Ramos (cell line): ENCODE results near the gene PRKCA.
"Not testable (repeated sequence)": the region's sequence is repeated elsewhere in the genome, so short reads cannot be mapped to it uniquely, and the experiment has no call there.

Source experiments
- in situ Hi-C: fragments of 300-500 bp; cut with MboI; formaldehyde crosslinking; loops from one replicate; pipeline ENCODE4 v1.14.3; 2022; ENCODE audit warnings: low sequenced_read_pairs; ENCODE audit not compliant: unreplicated experiment

PRKCA gene

DNA sequence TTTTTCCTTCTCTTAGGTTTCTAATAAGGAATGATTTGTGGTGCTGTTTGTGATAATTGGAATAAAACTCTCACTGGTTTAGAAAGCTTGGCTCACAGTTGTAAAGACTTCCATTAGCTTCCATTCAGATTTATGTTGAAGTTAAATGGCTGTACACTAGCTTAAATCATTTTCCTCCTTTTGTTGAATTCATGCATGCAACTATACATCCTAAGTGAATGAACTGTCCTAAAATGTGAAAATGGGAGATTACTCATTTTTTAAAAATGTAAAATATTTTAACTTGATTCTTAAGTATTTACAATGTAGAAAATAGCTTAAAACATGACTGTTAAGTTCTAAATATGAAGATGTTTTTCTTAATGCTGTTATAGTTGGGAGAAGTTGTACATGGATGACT, 15.2 kb downstream of the PRKCA start:
- in situ Hi-C loops, result no loop called here

DNA sequence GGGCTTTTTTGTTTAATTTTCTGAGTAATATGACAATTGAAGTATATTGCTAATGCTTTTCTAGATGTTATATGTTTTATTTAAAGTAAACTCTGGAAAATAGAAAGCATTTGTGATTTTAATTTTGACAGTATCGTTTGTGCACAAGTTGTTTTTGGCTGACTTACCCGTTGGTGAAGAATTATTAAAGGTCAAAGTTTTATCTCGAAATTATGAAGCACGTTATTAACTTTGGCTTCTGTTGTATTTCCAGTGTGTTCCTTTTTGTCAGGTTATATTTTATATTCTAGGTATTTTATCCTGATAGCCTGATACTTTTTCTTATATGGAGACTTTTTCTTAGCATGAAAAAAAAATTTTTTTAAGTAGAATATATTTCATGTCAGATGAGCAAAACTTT, 16.8 kb downstream of the PRKCA start:
- in situ Hi-C loops, result no loop called here

DNA sequence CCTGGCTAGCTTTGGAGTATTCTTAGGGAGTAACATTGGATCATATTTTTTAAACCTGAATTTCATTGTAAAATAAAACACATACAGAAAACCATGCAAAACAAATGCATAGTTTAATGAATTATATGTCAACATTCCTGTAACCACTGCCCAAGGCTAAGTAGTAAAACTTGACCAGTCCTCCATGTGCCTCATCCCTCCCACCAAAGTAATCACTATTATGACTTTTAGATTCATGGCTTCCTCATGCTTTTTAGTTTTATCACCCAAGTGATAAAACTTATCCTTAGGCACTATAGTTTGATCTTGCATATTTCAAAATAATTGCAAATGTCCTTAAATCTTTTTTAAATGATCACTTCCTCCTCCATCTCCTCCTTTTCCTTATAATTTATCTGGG, 20.4 kb downstream of the PRKCA start:
- in situ Hi-C loops, result no loop called here

DNA sequence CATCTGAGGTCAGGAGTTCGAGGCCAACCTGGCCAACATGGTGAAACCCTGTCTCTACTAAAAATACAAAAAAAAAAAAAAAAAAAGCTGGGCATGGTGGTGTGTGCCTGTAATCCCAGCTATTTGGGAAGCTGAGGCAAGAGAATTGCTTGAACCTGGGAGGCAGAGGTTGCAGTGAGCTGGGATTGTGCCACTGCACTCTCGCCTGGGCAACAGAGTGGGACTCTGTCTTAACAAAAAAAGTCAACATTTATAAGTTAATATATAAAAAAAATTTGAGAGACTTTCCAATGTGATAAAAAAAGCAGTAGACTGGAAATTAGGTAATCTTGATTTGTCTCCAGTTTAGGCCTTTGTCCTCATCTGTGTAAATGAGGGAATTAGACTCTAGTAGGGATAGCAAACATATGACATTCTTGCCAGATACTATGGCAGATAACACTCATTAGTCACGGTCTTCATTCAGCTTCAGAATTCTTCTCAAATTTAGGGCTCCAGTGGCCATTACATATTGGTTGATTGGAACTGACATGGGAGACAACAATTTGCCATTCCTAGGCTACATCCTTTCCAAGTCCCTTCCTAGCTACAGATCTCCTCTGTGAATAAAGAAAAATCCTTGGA, 22.1 kb downstream of the PRKCA start:
- in situ Hi-C loops, result not testable (repeated sequence)

DNA sequence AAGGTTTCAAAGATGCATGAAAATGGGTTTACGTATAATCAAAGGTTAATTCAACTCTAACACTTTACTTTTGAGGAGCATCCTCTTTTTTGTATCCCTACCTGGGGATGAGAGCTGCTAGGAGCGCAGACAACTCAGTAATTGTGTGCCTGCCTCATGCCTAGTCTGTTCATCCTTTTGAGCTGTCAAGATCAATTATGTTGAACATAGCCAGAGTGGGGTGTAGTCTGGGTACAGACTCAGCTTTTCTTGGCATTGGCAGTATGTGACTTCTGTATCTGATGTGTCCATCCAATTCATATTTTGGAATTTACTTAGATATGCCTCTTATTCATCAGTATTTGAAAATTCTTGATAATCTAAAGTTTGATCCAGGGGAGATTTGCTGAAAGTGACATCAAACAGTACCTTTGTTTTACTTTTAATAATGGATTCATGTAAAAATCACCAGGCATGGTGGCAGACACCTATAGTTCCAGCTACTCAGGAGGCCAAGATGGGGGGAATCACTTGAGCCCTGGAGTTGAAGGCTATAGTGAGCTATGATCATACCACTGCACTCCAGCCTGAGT, 24.1 kb downstream of the PRKCA start:
- in situ Hi-C loops, result no loop called here

DNA sequence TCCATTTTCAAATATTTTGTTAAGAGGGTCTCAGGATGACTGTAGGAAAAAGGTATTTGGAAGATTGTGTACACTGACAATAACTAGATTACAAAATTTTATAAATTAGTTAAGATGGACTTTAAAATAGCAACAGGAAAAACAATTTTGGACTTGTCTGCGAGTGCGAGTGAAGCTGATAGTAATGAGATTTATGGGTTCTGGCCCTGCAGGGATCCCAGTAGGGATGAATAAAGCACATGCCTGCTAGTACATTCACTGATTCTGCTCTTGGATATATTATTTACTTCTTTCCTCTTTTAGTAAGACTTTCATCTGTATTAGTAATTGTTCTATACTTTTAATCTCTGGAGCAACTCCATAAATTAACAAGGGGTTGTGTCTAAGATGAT, 28.2 kb downstream of the PRKCA start:
- in situ Hi-C loops, result no loop called here

DNA sequence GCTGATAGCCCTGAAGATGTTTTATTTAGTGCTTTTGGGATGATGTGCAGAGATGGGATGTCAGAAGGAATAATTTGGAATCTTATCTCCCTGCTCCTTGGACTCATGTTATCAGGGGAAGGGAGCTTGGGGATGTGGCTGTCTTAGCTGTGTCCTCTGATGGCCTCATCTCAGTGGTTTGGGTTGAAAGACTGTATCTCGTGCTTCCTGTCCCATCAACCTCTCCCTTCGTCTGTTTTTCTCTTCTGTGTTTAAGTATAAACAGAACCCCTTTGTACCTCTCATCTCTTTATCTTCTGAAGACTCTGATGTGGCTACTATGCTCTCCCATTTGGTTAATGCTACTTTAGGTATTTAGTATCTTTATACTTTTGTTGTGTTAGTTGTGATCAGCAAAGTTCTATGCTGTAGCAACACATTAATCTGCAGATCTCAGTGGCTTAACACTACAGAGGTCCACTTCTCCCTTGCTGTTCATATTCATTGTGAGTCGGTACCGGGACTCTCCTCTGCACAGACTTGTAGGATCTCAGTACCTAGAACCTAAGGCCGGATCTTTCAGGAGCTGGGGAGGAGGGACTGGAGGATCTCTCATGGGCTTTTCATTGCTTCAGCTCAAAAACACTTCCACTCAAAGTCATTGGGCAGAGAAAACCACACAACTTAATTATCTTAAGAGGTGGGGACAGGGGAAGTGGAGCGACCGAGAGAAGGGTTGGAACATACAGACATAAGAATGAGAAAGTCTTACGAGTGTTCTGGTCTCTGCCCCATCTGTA, 28.8 kb downstream of the PRKCA start:
- in situ Hi-C loops, result no loop called here

DNA sequence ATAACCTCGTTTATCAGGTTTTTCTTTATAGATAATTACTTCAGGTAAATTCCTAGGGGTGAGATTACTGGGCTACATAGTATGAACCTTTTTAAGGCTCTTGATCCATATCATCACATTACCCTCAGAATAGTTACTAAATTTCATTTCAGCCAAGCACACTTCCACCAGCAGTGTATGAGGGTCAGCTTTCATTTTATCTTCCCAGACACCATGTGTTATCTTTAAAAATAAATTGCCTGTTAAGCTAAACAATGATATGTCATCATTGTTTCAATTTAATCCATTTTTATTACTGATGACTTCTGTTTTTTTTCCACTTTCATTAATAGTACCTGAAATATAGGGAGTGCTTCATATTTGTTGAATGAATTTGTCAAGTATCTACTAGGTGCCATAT, 33.4 kb downstream of the PRKCA start:
- in situ Hi-C loops, result no loop called here

DNA sequence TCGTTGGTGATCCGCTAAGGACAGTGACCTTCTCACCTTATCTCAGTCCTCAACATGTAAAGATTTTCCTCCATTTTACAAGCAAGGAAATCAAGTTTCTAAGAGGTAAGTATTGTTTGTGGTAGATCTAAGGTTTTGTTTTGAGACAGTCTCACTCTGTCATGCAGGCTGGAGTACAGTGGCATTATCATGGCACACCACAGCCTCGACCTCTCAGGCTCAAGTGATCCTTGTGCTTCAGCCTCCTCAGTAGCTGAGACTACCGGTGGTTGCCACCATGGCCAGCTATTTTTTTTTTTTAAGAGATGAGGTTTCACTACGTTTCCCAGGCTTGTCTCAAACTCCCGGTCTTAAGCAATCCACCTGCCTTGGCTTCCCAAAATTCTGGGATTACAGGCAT, 34.9 kb downstream of the PRKCA start:
- in situ Hi-C loops, result no loop called here

DNA sequence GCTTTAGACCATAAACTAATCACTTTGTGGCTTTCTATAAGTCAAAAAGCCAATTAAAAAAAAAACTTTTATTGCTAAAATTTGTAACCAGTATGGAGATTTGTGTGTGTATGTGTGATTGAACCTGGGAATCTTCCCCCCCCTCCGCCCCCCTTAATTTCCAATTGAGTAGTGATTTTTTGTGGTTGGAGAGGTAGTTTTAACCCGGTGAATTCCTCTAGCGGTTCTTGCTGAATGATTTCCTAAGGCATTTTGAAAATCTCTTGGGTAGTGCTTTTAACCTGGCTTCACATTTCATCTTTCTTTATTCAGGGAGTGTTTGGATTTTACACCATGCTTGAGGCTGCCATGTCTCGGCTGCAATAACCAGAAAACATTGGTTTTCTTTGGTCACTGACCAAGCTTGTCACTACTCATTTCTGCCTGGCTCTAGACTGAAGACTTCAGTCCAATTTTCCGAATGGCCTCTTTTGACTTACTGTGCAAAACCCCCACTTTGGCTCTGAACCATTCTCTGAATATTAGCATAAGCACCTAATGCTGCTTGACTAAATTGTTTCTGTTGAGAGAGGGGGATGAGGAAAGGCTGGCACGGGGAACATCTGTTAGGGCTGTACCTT, 35.6 kb downstream of the PRKCA start:
- in situ Hi-C loops, result no loop called here

DNA sequence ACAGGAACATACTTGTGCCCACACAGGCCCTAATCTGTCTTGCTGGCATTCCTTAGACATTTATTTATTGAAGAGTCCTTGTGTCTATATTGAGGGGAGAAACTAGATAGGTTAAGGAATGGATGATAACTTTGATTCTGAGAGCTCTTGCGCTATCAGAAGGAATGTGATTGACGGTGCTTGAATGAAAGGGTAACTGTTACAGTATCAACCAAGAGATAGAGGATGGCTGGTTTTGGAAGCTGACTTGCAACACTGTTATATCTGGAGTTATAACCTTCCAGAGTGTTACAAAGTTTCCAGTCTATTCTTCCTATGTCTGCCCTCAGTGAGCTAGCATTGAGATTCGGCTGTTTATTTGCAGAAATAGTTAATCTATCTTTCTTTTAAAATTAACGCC, 36.5 kb downstream of the PRKCA start:
- in situ Hi-C loops, result no loop called here

DNA sequence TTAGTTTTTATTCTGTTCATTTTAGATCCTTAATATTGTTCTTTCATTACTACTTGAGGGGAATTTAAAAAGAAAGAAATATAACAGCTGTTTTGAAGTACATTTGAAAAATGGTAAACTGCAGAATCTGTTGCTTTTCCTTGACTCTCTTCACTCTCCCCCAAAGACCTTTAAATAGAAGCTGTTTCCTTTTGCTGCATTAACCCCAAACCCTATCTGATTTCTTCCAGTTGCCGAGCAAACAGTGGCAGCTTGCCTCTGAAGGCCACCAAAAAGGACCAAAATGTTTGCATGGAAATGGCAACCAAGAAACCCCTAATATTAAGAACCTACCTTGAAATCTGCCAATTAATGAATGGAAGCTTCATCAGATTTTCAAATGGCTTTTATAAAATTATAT, 37.1 kb downstream of the PRKCA start:
- in situ Hi-C loops, result no loop called here

DNA sequence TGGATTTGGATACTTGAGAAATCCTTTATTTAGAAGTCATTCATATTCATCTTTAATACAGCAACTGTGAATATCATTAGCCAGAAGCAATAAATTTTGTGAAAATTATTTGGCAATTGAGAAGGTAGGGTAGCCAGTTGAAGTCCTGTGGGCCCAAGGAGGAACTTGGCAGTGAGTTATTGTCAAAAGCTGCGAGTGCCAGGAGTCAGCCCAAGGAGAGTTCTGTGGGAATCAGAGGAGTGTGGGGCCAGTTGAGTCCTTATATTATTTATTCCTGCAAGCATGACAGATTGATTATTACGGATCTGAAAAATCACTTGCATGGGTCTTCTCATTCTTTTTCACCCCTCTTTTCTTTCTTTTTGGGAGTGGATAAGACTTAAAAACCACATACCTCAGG, 38.3 kb downstream of the PRKCA start:
- in situ Hi-C loops, result no loop called here

DNA sequence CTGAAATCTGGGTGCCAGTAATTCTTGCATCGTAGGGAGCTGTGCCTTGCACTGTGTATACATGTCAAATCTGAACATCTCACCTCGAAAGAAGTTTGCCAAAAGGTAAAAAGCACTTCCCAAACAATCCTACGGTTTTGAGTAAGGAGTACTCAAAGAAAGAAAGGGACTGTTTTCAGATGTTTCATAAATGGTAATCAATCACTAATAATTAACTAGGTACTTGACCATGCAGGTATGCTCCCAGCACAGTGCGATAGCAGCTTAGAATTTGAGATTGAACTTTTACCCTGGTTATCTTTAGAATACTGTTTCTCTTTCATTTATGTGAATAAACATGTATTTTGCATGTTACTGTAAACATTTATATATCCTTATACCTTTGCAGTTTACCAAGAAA, 39.0 kb downstream of the PRKCA start:
- in situ Hi-C loops, result no loop called here

DNA sequence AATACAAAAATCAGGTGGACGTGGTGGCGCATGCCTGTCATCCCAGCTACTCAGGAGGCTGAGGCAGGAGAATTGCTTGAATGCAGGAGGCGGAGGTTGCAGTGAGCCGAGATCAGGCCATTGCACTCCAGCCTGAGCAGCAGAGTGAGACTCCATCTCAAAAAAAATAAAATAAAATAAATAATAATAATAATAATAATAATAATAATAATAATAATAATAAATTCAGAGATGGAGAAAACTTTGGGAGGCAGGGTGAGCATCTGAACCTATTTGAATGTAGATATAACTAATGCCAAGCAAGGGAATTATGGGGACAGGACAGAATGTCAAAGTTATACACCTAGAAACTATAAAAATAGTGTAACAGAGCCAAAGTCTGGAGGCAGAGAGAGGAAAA, 39.9 kb downstream of the PRKCA start:
- in situ Hi-C loops, result not testable (repeated sequence)

DNA sequence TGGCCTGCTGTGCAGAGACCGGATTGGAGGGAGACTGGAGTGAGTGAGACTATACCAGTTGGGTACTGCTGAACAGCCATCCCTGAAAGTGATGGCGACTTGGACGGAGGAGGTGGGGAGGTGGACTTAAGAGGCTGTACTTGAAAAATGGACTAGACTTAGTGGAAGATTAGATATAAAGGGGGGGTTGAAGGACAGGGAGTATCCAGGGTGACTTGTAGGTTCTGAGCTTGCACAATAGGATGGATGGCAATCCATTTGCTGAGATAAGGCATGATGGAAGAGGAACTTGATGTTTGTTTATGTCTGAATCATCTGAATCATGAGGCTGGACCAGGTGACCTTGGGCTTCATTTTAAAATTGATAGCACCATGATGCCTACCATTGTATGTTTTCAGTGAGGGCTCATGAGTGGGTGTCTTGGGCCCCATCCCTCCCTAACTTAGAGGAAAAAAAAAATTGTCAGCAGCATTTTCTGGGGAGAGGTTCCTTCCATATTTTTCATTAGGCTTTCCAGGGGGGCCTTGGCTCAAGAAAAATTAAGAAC, 41.2 kb downstream of the PRKCA start:
- in situ Hi-C loops, result no loop called here

DNA sequence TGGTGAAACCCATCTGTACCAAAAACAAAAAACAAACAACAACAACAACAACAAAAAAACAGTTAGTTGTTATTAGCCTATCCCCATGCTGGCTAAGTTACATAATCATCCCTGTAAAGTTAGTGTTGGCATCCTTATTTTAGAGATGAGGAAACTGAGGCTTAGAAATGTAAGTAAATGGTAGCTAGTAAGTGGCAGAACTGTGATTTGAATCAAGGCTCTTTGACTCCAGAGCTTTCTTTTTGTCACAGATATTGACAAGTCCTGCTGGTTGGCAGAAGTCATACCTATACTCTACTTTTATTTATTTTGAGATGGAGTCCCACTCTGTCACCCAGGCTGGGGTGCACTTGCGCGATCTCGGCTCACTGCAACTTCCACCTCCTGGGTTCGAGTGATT, 42.1 kb downstream of the PRKCA start:
- in situ Hi-C loops, result no loop called here

DNA sequence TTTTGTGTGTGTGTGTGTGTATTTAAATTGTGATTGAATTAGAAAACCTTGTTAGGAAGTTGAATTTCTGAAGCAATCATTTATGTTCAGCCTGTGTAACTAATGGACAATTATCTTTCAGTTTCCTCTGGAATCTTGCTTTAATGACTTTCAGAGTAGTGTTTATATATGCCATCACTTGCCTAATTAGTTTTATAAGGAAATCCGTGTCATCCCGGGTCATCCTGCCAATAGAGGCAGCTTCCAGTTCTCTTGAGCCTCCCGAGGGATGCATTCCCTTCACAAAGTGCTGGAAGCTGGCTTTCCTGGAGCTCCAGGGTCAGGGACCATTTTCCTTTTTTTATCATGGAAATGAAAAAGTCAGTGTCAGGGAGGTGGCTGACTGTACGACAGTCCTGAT, 42.9 kb downstream of the PRKCA start:
- in situ Hi-C loops, result no loop called here

DNA sequence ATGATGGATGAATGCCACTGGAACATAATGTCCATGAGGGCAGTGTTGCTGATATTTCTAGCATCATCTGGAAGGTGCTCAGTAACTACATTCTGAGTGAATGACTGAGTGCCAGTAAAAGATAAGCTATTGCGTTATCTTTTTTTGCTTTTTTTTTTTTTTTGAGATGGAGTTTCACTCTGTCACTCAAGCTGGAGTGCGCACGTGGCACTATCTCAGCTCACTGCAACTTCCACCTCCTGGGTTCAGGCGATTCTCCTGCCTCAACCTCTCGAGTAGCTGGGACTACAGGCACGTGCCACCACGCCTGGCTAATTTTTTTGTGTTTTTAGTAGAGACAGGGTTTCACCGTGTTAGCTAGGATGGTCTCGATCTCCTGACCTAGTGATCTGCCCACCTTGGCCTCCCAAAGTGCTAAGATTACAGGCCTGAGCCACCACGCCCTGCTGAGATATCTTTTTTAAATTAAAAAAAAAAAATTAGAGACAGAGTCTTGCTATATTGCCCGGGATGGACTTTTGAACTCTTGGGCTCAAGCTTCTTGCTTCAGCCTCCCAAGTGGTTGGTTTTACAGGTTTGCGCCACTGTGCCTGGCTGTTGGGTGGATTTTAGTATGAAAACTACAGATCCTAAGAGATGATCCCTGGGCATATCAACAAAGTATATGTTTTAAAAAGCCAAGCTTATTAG, 43.7 kb downstream of the PRKCA start:
- in situ Hi-C loops, result not testable (repeated sequence)

DNA sequence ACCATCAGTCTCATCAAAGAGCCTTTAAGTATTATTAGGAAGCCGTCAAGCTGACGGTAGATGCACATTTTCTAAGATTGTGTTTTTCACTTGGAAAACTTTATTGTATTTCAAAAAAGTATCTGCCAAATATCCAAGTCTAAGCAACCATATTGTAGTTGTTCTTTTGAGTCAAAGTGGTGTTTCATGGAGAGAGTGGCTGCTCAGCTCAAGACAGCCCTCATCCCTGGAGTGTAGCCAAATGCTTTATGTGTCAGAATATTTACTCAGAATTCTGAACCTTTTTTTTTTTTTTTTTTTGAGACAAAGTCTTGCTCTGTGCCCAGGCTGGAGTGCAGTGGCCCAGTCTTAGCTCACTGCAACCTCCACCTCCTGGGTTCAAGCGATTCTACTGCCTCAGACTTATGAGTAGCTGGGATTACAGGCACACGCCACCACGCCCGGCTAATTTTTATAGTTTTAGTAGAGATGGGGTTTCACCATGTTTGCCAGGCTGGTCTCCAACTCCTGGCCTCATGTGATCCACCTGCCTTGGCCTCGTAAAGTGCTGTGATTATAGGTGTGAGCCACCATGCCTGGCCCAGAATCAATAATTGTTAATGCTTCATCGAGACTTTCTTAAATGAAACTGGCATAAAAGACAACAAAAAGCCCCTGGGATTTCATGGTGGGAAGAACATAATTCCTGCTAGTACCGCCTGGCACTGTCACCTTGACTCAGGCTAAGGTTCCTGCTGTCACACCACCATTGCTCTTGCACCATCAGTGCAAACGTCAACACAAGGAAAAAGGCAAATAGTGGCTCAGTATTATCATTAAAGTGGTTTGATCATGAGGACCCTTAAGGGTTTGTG, 45.5 kb downstream of the PRKCA start:
- in situ Hi-C loops, result no loop called here
